Keratinocyte (primary cell): ENCODE measurements around the gene NQO2. TPM values are rescaled to one million over a fixed set of nuclear protein-coding genes. Genes with fewer than 3 reads are reported as not detected.
"Not testable (repeated sequence)": the region's sequence is repeated elsewhere in the genome, so short reads cannot be mapped to it uniquely, and the experiment has no call there.

Experiments used
- DNase-seq: peaks from one replicate; pipeline ENCODE4 v3.0.0-alpha.2; 2011; ENCODE audit warnings: low read depth, missing footprints, low spot score
- FAIRE-seq: peaks from 2 replicates; lab custom pipeline; 2011; peaks lifted over from hg19 to GRCh38; lab: Jason Lieb, UNC
- H2AFZ ChIP-seq: 2 replicates; pipeline ENCODE4 v1.6.0; 2012; ENCODE audit warnings: low read length, control low read depth, inconsistent platforms; ENCODE audit not compliant: control insufficient read depth
- H3K27ac ChIP-seq: 2 replicates; pipeline ENCODE4 v1.5.1; 2011; ENCODE audit warnings: low read length; ENCODE audit not compliant: control insufficient read depth, insufficient read depth
- H3K27me3 ChIP-seq: 3 replicates; pipeline ENCODE4 v1.6.0; 2011; ENCODE audit warnings: low read length; ENCODE audit not compliant: control insufficient read depth, insufficient read depth; ENCODE audit errors: extremely low read depth
- H3K36me3 ChIP-seq, 2 experiments: 2 replicates in 1 of 2; 3 replicates in 1 of 2; pipeline ENCODE4 v1.5.1; 2011; ENCODE audit warnings: low read length in 2 of 2, mild to moderate bottlenecking in 1 of 2; ENCODE audit not compliant: control insufficient read depth in 2 of 2, insufficient read depth in 2 of 2; ENCODE audit errors: extremely low read depth in 1 of 2
- H3K4me1 ChIP-seq: 3 replicates; pipeline ENCODE4 v1.5.1; 2011; ENCODE audit warnings: low read length; ENCODE audit not compliant: control insufficient read depth, insufficient read depth; ENCODE audit errors: extremely low read depth
- H3K4me2 ChIP-seq: 3 replicates; pipeline ENCODE4 v1.6.0; 2011; ENCODE audit warnings: low read depth, low read length; ENCODE audit not compliant: control insufficient read depth, insufficient read depth; ENCODE audit errors: extremely low read depth
- H3K4me3 ChIP-seq, 3 experiments: fragments of 200-600 bp in 1 of 3; sonication (generic) in 1 of 3; 2 replicates in 2 of 3; 3 replicates in 1 of 3; pipeline ENCODE4 v1.5.1; 2011 to 2016; ENCODE audit warnings: low read length in 3 of 3, mild to moderate bottlenecking in 3 of 3, control low read depth in 2 of 3, inconsistent platforms in 1 of 3, low read depth in 1 of 3, mixed read lengths in 1 of 3, mixed run types in 1 of 3, moderate library complexity in 1 of 3; ENCODE audit not compliant: control insufficient read depth in 2 of 3, insufficient read depth in 2 of 3; ENCODE audit errors: extremely low read depth in 1 of 3
- H3K79me2 ChIP-seq: 2 replicates; pipeline ENCODE4 v1.6.0; 2012; ENCODE audit warnings: low read length; ENCODE audit not compliant: control insufficient read depth, insufficient read depth
- H3K9ac ChIP-seq: 3 replicates; pipeline ENCODE4 v1.6.0; 2011; ENCODE audit warnings: low read length; ENCODE audit not compliant: control insufficient read depth, insufficient read depth; ENCODE audit errors: extremely low read depth
- H3K9me1 ChIP-seq: 3 replicates; pipeline ENCODE4 v1.6.0; 2011; ENCODE audit warnings: low read length; ENCODE audit not compliant: control insufficient read depth, insufficient read depth; ENCODE audit errors: extremely low read depth
- H3K9me3 ChIP-seq: 2 replicates; pipeline ENCODE4 v1.5.1; 2012; ENCODE audit warnings: low read depth, low read length; ENCODE audit not compliant: control insufficient read depth
- H4K20me1 ChIP-seq: 3 replicates; pipeline ENCODE4 v1.6.0; 2011; ENCODE audit warnings: low read length; ENCODE audit not compliant: control insufficient read depth, insufficient read depth; ENCODE audit errors: extremely low read depth
- EZH2 ChIP-seq: IDR thresholded peaks from one replicate; pipeline ENCODE4 v1.6.1; 2012; ENCODE audit warnings: inconsistent platforms, mild to moderate bottlenecking, low read length, moderate library complexity
- dilution Hi-C: fragments of 300-500 bp; cut with MboI; formaldehyde crosslinking; loops from one replicate; pipeline ENCODE4 v1.7.0; 2020; ENCODE audit warnings: low sequenced_read_pairs; ENCODE audit not compliant: extremely low pct_ligation_motif_present
- polyA plus RNA-seq, 5 experiments: library from polyadenylated mRNA; depleted of rRNA in 3 of 5; stranded (reverse) in 3 of 5; stranded (forward) in 1 of 5; unstranded in 1 of 5; fragments of >200 nt; gene quantifications; 1 replicate in 1 of 5; 2 replicates in 3 of 5; 3 replicates in 1 of 5; pipeline versions ENCODE4 v1.2.1 to v1.2.3, GENCODE V29; 2011 to 2012; ENCODE audit warnings: missing spikeins in 2 of 5, low read depth in 1 of 5, low replicate concordance in 1 of 5
- TF ChIP-seq, protein P1 (sequence below), 3 experiments: IDR thresholded peaks in 1 of 3; conservative IDR thresholded peaks in 1 of 3; optimal IDR thresholded peaks in 1 of 3; 2 replicates in 2 of 3; 3 replicates in 1 of 3; pipeline versions ENCODE3 to v1.5.1; 2011; ENCODE audit warnings: low read length in 3 of 3, mild to moderate bottlenecking in 3 of 3, moderate library complexity in 2 of 3, control low read depth in 1 of 3, inconsistent platforms in 1 of 3; ENCODE audit not compliant: insufficient read depth in 2 of 3; ENCODE audit errors: extremely low read depth in 1 of 3

NQO2 gene
- polyA plus RNA-seq, 1 donor (not counting 4 experiments of a cell fraction or from before 2014, with no cell fraction given), result 22.9 TPM

DNA sequence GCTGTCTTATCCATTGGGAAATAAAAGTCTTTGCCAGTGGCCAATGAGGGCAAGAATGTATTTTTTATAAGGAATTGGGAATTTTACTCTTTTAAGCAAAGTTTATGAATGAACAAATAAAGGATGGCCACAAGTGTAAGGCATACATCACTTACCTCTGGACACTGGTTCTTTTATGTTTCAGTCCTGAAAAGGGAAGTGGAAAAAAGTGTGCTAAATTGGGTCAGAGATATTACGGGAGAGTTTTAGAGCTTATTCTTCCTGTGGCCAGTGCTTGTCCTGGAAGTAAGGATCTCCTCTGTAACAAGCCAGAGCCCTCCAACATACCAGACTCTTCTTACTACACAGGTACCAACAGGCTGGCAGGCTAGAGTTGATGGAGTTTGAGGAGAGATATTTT, 46.1 kb downstream of the NQO2 start:
- Histone ChIP-seq H3K79me2 (no peaks in the 10 kb centered on the region), H3K9ac (no peak overlapping the region), H3K4me2 (no peak overlapping the region), H3K36me3 (no peaks in the 10 kb centered on the region), H2AFZ (no peak overlapping the region), H3K4me3 (no peak overlapping the region), H3K27me3 (no peaks in the 10 kb centered on the region), H3K4me1 (no peaks in the 10 kb centered on the region), H3K9me1 (no peaks in the 10 kb centered on the region), H3K9me3 (no peaks in the 10 kb centered on the region), H3K27ac (no peak overlapping the region), H4K20me1 (no peaks in the 10 kb centered on the region)
- FAIRE-seq, result no peak
- dilution Hi-C loops, result no loop called here
- no peak for TF ChIP-seq EZH2
- no peak for DNase-seq

DNA sequence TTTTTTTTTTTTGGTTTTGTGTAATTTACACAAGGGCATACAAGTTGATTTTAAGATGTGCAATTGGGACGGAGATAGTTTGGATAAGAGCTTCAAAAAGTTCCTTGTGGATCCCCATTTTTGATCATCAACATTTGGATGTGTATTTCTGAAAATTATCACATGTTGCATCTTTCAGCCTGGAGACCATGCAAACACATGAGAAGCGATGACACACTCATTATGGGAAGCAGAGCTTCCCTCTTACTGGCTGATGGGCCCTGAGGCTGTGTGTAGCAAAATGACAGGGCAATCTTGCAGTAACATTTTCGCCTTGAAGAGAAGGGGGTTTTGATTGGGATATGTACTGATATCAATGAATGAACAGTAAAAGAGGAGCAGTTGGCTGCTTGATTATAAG, 46.6 kb downstream of the NQO2 start:
- TF ChIP-seq, protein P1, sequence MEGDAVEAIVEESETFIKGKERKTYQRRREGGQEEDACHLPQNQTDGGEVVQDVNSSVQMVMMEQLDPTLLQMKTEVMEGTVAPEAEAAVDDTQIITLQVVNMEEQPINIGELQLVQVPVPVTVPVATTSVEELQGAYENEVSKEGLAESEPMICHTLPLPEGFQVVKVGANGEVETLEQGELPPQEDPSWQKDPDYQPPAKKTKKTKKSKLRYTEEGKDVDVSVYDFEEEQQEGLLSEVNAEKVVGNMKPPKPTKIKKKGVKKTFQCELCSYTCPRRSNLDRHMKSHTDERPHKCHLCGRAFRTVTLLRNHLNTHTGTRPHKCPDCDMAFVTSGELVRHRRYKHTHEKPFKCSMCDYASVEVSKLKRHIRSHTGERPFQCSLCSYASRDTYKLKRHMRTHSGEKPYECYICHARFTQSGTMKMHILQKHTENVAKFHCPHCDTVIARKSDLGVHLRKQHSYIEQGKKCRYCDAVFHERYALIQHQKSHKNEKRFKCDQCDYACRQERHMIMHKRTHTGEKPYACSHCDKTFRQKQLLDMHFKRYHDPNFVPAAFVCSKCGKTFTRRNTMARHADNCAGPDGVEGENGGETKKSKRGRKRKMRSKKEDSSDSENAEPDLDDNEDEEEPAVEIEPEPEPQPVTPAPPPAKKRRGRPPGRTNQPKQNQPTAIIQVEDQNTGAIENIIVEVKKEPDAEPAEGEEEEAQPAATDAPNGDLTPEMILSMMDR (optimal IDR thresholded peaks at IDR 0.05 in 1 of 3, IDR thresholded peaks at IDR 0.05 in 1 of 3, conservative IDR thresholded peaks at IDR 0.05 in 1 of 3; ENCODE audit: extremely low read depth in 1 of 3, insufficient read depth in 2 of 3, low read length in 3 of 3), result no peak
- TF ChIP-seq EZH2, result no peak
- Histone ChIP-seq H3K9me1 (no peaks in the 10 kb centered on the region), H2AFZ (no peak overlapping the region), H3K4me2 (no peak overlapping the region), H3K9me3 (no peaks in the 10 kb centered on the region), H3K36me3 (no peaks in the 10 kb centered on the region), H3K4me3 (no peak overlapping the region), H3K27ac (no peak overlapping the region), H3K9ac (no peak overlapping the region), H3K4me1 (no peaks in the 10 kb centered on the region), H3K27me3 (no peaks in the 10 kb centered on the region), H4K20me1 (no peaks in the 10 kb centered on the region), H3K79me2 (no peaks in the 10 kb centered on the region)
- dilution Hi-C loops, result no loop called here
- no peak for DNase-seq
- no peak for FAIRE-seq

DNA sequence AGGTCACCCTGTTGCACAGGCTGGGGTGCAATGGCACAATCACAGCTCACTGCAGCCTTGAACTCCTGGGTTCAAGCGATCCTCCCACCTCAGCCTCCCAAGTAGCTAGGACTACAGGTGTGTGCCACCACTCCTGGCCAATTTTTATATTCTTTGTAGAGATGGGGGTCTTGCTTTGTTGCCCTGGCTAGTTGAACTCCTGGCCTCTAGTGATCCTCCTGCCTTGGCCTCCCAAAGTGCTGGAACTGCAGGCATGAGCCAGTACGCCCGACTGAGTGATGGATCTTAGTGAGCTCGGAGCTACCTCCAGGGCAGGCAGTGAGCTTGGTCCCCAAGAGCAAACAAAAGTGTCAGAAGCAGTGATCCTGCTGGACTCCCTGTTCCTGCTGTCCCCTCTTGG, 48.3 kb downstream of the NQO2 start:
- dilution Hi-C loops, H3K9me3 ChIP-seq, H3K9me1 ChIP-seq, DNase-seq, H2AFZ ChIP-seq, H3K27me3 ChIP-seq, H3K79me2 ChIP-seq, H3K9ac ChIP-seq, FAIRE-seq, H3K4me1 ChIP-seq, H3K27ac ChIP-seq, H4K20me1 ChIP-seq, H3K4me2 ChIP-seq, H3K36me3 ChIP-seq, H3K4me3 ChIP-seq: not testable (repeated sequence)
